ENCODE measurements around the gene INTS3. TPM values are rescaled to one million over a fixed set of nuclear protein-coding genes. Genes with fewer than 3 reads are reported as not detected.
A peak's percentile ranks its signal among the peaks of the same experiment; 100 is the strongest.
"Not testable (repeated sequence)": the region's sequence is repeated elsewhere in the genome, so short reads cannot be mapped to it uniquely, and the experiment has no call there.

The INTS3 gene
- total RNA-seq, 2 donors from 2014 or later: 28.2 to 34.1 TPM

- ATAC-seq: no peak
- DNase-seq: no peak
- intact Hi-C loops (cut with DNase I): loop anchor here in 1 of 2 donors (10.0 kb wide), 1 partner anchor 61 kb away; no protein-coding TSS in a partner anchor
These were observed 17.6 kb downstream of the INTS3 start for GRCh38 chr1:153745417-153745816.

- ATAC-seq: no peak
- intact Hi-C loops (cut with DNase I): loop anchor here in 1 of 2 donors (10.0 kb wide), 1 partner anchor 61 kb away; no protein-coding TSS in a partner anchor
- no peak for DNase-seq
These were observed 18.3 kb downstream of the INTS3 start for GRCh38 chr1:153746174-153746573.

GRCh38 chr1:153748903-153749302 lies 21.1 kb downstream of the INTS3 start:
- DNase-seq (no peak), ATAC-seq (no peak)
- intact Hi-C loops (cut with DNase I): loop anchor here (1.0 to 10.0 kb wide), 2 partner anchors 64 to 71 kb away; partner anchors contain the start of gene NPR1 (in 1 of the 2)

GRCh38 chr1:153749408-153750005 lies 21.7 kb downstream of the INTS3 start:
- ATAC-seq (peak; percentile 92 to 95), DNase-seq (peak; percentile 86)
- intact Hi-C loops (cut with DNase I): loop anchor here (1.0 to 10.0 kb wide), 2 partner anchors 65 to 71 kb away; partner anchors contain the start of gene NPR1 (in 1 of the 2)

- intact Hi-C loops (cut with DNase I): no loop called here
- peak; percentile 5 to 65 for ATAC-seq
- DNase-seq: no peak
These were observed 22.5 kb downstream of the INTS3 start for GRCh38 chr1:153750026-153750995.

GRCh38 chr1:153752072-153752471 lies 24.2 kb downstream of the INTS3 start:
- DNase-seq (no peak), ATAC-seq (no peak)
- intact Hi-C loops (cut with DNase I): no loop called here

- ATAC-seq (peak in 1 of 2 donors; percentile 81), DNase-seq (peak; percentile 71)
- intact Hi-C loops (cut with DNase I): no loop called here
These were observed 24.8 kb downstream of the INTS3 start for GRCh38 chr1:153752571-153753195.

- DNase-seq (no peak), ATAC-seq (no peak)
- intact Hi-C loops (cut with DNase I): no loop called here
These were observed 26.4 kb downstream of the INTS3 start for GRCh38 chr1:153754266-153754665.

GRCh38 chr1:153760440-153760839 lies 32.6 kb downstream of the INTS3 start:
- ATAC-seq: no peak
- intact Hi-C loops (cut with DNase I): no loop called here
- no peak for DNase-seq

- ATAC-seq: peak; percentile 47 to 79
- intact Hi-C loops (cut with DNase I): no loop called here
These were observed 35.7 kb downstream of the INTS3 start for GRCh38 chr1:153763365-153764225.

GRCh38 chr1:153764310-153764709 lies 36.5 kb downstream of the INTS3 start:
- intact Hi-C loops (cut with DNase I): no loop called here
- DNase-seq (no peak), ATAC-seq (no peak)

More at GRCh38 chr1:153763365-153764225, 35.7 kb downstream of the INTS3 start:
- DNase-seq: peak; percentile 65

GRCh38 chr1:153766663-153767062 lies 38.8 kb downstream of the INTS3 start:
- DNase-seq; intact Hi-C loops (cut with DNase I); ATAC-seq: not testable (repeated sequence)

GRCh38 chr1:153767519-153767918 lies 39.7 kb downstream of the INTS3 start:
- no peak for ATAC-seq
- DNase-seq: no peak
- intact Hi-C loops (cut with DNase I): no loop called here

- DNase-seq: no peak
- intact Hi-C loops (cut with DNase I): no loop called here
- no peak for ATAC-seq
These were observed 40.7 kb downstream of the INTS3 start for GRCh38 chr1:153768316-153769181.

- no peak for ATAC-seq
- intact Hi-C loops (cut with DNase I): no loop called here
- DNase-seq: no peak
These were observed 41.4 kb downstream of the INTS3 start for GRCh38 chr1:153769221-153769620.

- DNase-seq (no peak), ATAC-seq (no peak)
- intact Hi-C loops (cut with DNase I): loop anchor here (5.0 to 10.0 kb wide), 2 partner anchors 93 to 256 kb away; partner anchors contain the start of gene NPR1 (in 1 of the 2)
These were observed 42.9 kb downstream of the INTS3 start for GRCh38 chr1:153770797-153771196.

- ATAC-seq: no peak
- intact Hi-C loops (cut with DNase I): loop anchor here (5.0 to 10.0 kb wide), 2 partner anchors 94 to 256 kb away; partner anchors contain the start of gene NPR1 (in 1 of the 2)
- DNase-seq: no peak
These were observed 43.4 kb downstream of the INTS3 start for GRCh38 chr1:153771261-153771660.
